Measurements from ENCODE around the gene NT5C. TPM values are rescaled to one million over a fixed set of nuclear protein-coding genes. Genes with fewer than 3 reads are reported as not detected.

NT5C gene
- 68.2 and 75.0 TPM in 2 replicates for total RNA-seq

DNA sequence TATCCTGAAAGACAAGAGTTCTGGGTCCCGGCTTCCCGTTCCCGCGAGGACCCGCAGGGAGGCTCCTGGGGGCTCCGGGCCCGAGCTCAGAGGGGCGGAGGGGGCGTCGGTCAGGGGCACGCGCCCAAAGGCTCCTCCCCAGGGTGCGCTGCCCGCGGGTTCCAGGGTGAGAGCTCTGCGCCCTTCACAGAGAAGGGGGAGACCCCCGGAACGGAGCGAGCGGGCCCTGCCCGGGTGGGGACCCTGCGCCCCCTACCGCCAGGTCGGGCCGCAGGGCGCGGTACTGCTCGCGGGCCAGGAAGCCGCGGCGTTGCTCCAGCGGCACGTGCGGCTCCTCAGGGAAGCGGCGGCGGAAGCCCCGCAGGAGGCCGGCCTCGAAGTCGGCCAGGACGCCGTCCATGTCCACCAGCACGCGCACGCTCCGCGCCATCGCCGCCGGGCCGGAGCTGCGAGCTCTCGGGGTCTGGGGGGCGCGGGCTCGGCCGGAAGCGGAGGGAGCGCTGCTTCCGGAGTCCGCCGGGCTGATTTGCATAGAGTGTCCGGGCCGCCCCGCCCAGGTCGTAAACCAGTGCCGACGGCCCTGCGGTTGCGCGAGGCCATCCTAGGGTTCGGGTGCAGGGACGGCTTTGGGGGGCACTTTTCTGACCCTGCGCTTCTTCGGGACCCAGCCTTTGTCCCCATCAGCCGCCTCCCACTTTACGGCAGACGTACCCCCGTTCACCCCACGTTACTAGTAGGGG is at the start of gene NT5C:
Gene NT5C (minus strand): TSS at position 465 of the 740 bp plus-strand sequence. CDS start 35 bp downstream, at position 430.

GRCh38 chr17:75154195-75155106 is 22.9 kb upstream of the NT5C start, which contains the start of gene JPT1:
JPT1 (minus strand) TSS chr17:75154512; CDS start chr17:75154397, 115 bp downstream.

DNA sequence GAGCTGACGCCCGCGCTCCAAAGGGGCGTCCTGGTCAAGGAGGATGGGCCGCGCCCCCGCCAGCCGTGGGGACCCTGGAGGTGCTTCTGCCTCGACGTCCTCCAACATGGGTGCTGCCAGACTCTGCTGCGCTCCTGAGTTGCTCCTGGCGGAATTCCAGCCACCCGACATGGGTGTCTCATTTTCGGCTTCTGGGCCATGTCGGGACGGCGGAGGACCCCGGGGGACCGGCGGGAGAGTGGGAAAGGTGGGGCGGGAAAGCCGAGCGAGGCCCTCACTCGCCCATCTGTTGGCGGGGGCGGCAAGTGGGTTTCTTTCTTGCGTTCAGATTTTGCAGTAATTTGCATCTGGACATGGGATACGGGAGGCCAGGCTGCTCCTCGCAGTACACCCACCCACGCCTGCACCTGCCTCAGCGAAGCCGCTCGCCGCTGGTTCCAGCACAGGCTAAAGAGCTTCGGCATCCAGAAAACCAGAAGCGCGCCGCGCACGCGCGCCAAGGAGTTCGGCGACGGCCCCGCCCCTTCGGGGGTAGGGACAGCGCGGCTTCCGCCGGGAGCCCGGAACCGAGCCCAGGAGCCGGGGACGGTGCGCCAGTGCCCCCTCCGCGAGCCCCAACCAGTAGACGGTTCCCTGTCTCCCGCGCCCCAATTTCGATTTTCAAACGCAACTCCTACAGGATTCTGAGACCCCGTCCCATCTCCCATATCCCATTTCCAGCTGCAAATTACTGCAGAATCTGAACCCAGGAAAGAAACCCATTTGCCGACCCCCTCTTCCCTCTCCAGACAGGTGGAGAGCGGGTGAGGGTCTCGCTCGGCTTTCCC is 21.9 kb downstream of the NT5C start, which contains the start of gene ARMC7:
Gene ARMC7 (plus strand): TSS at position 563 of the 827 bp plus-strand sequence. CDS start 320 bp downstream, outside the sequence.

DNA sequence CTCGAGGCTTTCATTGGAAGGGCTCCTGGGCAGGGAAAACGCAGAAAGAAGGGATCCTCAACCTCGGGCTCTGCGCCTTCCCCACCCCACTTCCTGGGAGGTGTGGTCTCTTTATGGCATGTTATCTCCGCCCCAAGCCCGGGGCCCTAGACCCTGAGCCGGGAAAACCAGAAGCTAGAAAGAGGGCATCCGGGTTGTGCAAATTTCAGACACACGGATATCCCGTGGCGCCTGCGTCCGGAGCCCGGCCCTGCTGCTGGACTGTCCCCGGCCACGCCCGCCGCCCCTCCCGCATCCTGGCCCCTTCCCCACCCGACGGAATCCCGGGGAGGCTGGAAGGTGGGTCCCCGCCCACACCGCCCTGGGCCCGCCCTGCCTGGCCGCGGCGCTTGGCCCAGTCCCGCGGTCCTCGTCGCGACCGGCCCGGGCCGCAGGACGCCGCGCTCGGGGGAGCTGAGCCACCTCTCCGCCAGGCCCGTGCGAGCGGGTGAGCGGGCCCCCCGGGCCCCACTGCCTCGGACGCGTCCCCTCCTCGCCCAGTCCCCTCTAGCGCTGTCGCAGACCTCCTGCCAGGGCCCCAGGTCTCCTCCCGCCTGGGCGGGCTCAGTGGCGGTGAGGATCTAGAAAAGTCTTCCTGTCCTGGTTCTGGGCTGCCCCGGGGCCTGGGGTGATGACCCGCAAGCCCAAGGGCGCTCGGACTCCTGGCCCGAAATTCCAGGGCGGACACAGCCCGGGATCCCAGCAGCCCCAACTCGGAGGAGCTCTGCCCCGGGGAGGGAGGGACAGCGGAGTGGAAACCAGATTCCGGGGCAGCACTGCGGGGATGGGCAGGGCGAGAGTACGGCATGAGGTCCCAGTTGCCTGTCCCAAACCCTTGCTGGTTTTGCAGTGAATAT is 43.7 kb downstream of the NT5C start, which contains the start of gene SLC16A5:
Gene SLC16A5 (plus strand): TSS at position 397 of the 896 bp plus-strand sequence. CDS start 5,683 bp downstream, outside the sequence.

Small RNAs within 50 kb of the gene (small RNA-seq; reads per million reads assigned to genes)
- not detected for gene RF00019

Other genes with a start within 250 kb of the NT5C start
- not detected in 2 replicates for gene FADS6, start 238.1 kb downstream of the NT5C start, total RNA-seq
- under 0.01 and 0.22 TPM in 2 replicates for gene USH1G, start 208.5 kb downstream of the NT5C start, total RNA-seq
- not detected in 2 replicates for gene OTOP2, start 207.5 kb downstream of the NT5C start, total RNA-seq
- not detected in 2 replicates for gene OTOP3, start 195.8 kb downstream of the NT5C start, total RNA-seq
- 1.2 and 2.1 TPM in 2 replicates for gene HID1, start 159.0 kb downstream of the NT5C start, total RNA-seq
- 34.9 and 47.9 TPM in 2 replicates for gene CDR2L, start 144.1 kb downstream of the NT5C start, total RNA-seq
- gene MRPL58, start 119.1 kb downstream of the NT5C start, total RNA-seq, result 19.2 and 42.8 TPM in 2 replicates
- gene ATP5PD, start 84.8 kb downstream of the NT5C start, total RNA-seq, result 228 and 229 TPM in 2 replicates
- gene KCTD2, start 84.5 kb downstream of the NT5C start, total RNA-seq, result 17.0 and 21.6 TPM in 2 replicates
- gene SLC16A5, start 43.8 kb downstream of the NT5C start, total RNA-seq, result 32.4 and 34.9 TPM in 2 replicates
- 2.6 and 3.5 TPM in 2 replicates for gene ARMC7, start 21.8 kb downstream of the NT5C start, total RNA-seq
- 53.4 and 162 TPM in 2 replicates for gene JPT1, start 22.8 kb upstream of the NT5C start, total RNA-seq
- gene SUMO2, start 51.2 kb upstream of the NT5C start, total RNA-seq, result 74.1 and 119 TPM in 2 replicates
- gene NUP85, start 73.9 kb upstream of the NT5C start, total RNA-seq, result 27.8 and 32.2 TPM in 2 replicates
- 16.1 and 18.4 TPM in 2 replicates for gene GGA3, start 129.9 kb upstream of the NT5C start, total RNA-seq
- gene MRPS7, start 130.1 kb upstream of the NT5C start, total RNA-seq, result 49.5 and 85.0 TPM in 2 replicates
- gene MIF4GD, start 139.5 kb upstream of the NT5C start, total RNA-seq, result 4.4 and 5.5 TPM in 2 replicates
- 0.79 and 1.3 TPM in 2 replicates for gene SLC25A19, start 157.7 kb upstream of the NT5C start, total RNA-seq

Data from placental epithelial cell (primary cell).